Lung (tissue), 12 donors: ENCODE measurements around the gene SLFNL1. TPM values are rescaled to one million over a fixed set of nuclear protein-coding genes. Genes with fewer than 3 reads are reported as not detected.

Source experiments
- ATAC-seq: fragments of 200-7000 bp; cut with Tn5 transposase; one replicate; pipeline ENCODE4 v1.9.1; 2020; ENCODE audit warnings: moderate number of reproducible peaks; ENCODE audit not compliant: insufficient read depth, low FRiP score
- DNase-seq, 3 donors: peaks; one replicate each; pipeline ENCODE4 v3.0.0-alpha.2; 2013 to 2017
- H3K27ac ChIP-seq, 2 donors: one replicate each; pipeline ENCODE4 v1.5.1; 2013; ENCODE audit warnings: mild to moderate bottlenecking in 2 of 2, moderate library complexity in 2 of 2, control low read depth in 1 of 2, inconsistent platforms in 1 of 2, low read depth in 1 of 2, low read length in 1 of 2
- H3K27me3 ChIP-seq, 3 donors: one replicate each; pipeline ENCODE4 v1.5.1; 2013; ENCODE audit warnings: low read length in 2 of 3; ENCODE audit not compliant: control insufficient read depth in 3 of 3, insufficient read depth in 3 of 3
- H3K36me3 ChIP-seq, 4 donors: one replicate each; pipeline ENCODE4 v1.5.1; 2013; ENCODE audit warnings: low read length in 4 of 4, mild to moderate bottlenecking in 1 of 4, moderate library complexity in 1 of 4; ENCODE audit not compliant: control insufficient read depth in 4 of 4, insufficient read depth in 4 of 4
- H3K4me1 ChIP-seq, 5 donors: one replicate each; pipeline ENCODE4 v1.5.1; 2013; ENCODE audit warnings: low read length in 5 of 5, mild to moderate bottlenecking in 2 of 5, moderate library complexity in 1 of 5; ENCODE audit not compliant: control insufficient read depth in 5 of 5, insufficient read depth in 5 of 5
- H3K4me3 ChIP-seq: one replicate; pipeline ENCODE4 v1.5.1; 2013; ENCODE audit warnings: mild to moderate bottlenecking, control low read depth, moderate library complexity
- H3K9ac ChIP-seq, 2 donors: one replicate each; pipeline ENCODE4 v1.5.1; 2013; ENCODE audit warnings: low read length in 2 of 2, control low read depth in 1 of 2; ENCODE audit not compliant: insufficient read depth in 1 of 2
- H3K9me3 ChIP-seq, 4 donors: one replicate each; pipeline ENCODE4 v1.5.1; 2013; ENCODE audit warnings: low read length in 3 of 4, mild to moderate bottlenecking in 1 of 4, moderate library complexity in 1 of 4; ENCODE audit not compliant: control insufficient read depth in 4 of 4, insufficient read depth in 3 of 4
- CTCF ChIP-seq: IDR thresholded peaks from 2 replicates; pipeline ENCODE4 v1.5.1; 2012; ENCODE audit warnings: mild to moderate bottlenecking; ENCODE audit errors: control extremely low read depth, extremely low read depth
- WGBS, 2 donors: extraction: QIAGEN DNeasy Blood & Tissue Kit; methylation state at CpG; one replicate each; pipeline ENCODE4 v1.1.7; 2013; 5-methylcytosine and 5-hydroxymethylcytosine counted together
- polyA plus RNA-seq, 2 donors: library from polyadenylated mRNA; stranded (reverse); fragments of 200-250 nt; gene quantifications; one replicate each; pipeline ENCODE4 v1.2.1, GENCODE V29; 2013
- total RNA-seq, 2 donors: library from RNA; depleted of rRNA in 1 of 2; stranded (reverse); fragments of >200 nt in 1 of 2; gene quantifications; one replicate each; pipeline ENCODE4 v1.2.1, GENCODE V29; 2014 to 2021
- donor health status: control.
- donor health status: control.
- donor health status: Bipolar disorder and iron deficiency.
- donor health status: healthy.
- donor health status: DM: yes; HTN: yes; CAD: no.

SLFNL1 gene
- total and polyA plus RNA-seq, 4 donors = 0.94 to 9.2 (median 3.2) TPM

- Histone ChIP-seq H3K27me3 (no peaks in the 10 kb centered on the region), H3K27ac (peak overlapping the region in 1 of 2 donors; percentile 30), H3K9me3 (no peaks in the 10 kb centered on the region), H3K4me1 (peaks cover 0 to 14% (median 7%) of the 10 kb centered on the region in 5 donors), H3K36me3 (peaks cover 0 to 13% (median 0%) of the 10 kb centered on the region in 4 donors), H3K9ac (no peak overlapping the region), H3K4me3 (no peak overlapping the region)
- peak; percentile 50 for ATAC-seq
- no peak for TF ChIP-seq CTCF
- peak in 1 of 3 donors; percentile 37 for DNase-seq
- 76 to 84% methylated on average over 17 of the region's 17 CpGs for WGBS, 2 donors
Measured at GRCh38 chr1:41020109-41020576, 1.4 kb downstream of the SLFNL1 start.

- H3K27me3 ChIP-seq = no peaks in the 10 kb centered on the region
- WGBS, 2 donors = 69 to 71% methylated on average over 2 of the region's 2 CpGs
- H3K27ac ChIP-seq = no peak overlapping the region
- no peak overlapping the region for H3K4me3 ChIP-seq
- no peak for TF ChIP-seq CTCF
- H3K36me3 ChIP-seq = peaks cover 0 to 13% (median 0%) of the 10 kb centered on the region in 4 donors
- no peak for DNase-seq
- H3K9me3 ChIP-seq = no peaks in the 10 kb centered on the region
- ATAC-seq = no peak
- H3K4me1 ChIP-seq = peaks cover 0 to 14% (median 7%) of the 10 kb centered on the region in 5 donors
- H3K9ac ChIP-seq = no peak overlapping the region
Measured at GRCh38 chr1:41019353-41019745, 2.2 kb downstream of the SLFNL1 start.

- H3K9me3 ChIP-seq = no peaks in the 10 kb centered on the region
- no peaks in the 10 kb centered on the region for H3K27me3 ChIP-seq
- H3K4me1 ChIP-seq = peaks cover 0 to 14% (median 9%) of the 10 kb centered on the region in 5 donors
- ATAC-seq (no peak), DNase-seq (no peak)
- no peak overlapping the region for H3K9ac ChIP-seq
- TF ChIP-seq CTCF = no peak
- no peak overlapping the region for H3K27ac ChIP-seq
- H3K36me3 ChIP-seq = peaks cover 0 to 13% (median 0%) of the 10 kb centered on the region in 4 donors
- 94 to 95% methylated on average over 8 of the region's 8 CpGs for WGBS, 2 donors
- no peak overlapping the region for H3K4me3 ChIP-seq
Measured at GRCh38 chr1:41018018-41018410, 3.5 kb downstream of the SLFNL1 start.
